CD14-positive monocyte (primary cell): ENCODE data around the gene ZEB2. TPM values are rescaled to one million over a fixed set of nuclear protein-coding genes. Genes with fewer than 3 reads are reported as not detected.
A peak's percentile ranks its signal among the peaks of the same experiment; 100 is the strongest.

Source experiments
- DNase-seq, 3 donors: peaks; one replicate each; pipeline ENCODE4 v3.0.0-alpha.2; 2011 to 2022
- H2AFZ ChIP-seq: 2 replicates; pipeline ENCODE4 v1.6.0; 2012; ENCODE audit warnings: mild to moderate bottlenecking, low read depth, low read length, inconsistent platforms; ENCODE audit not compliant: insufficient read depth, poor library complexity, severe bottlenecking
- H3K27ac ChIP-seq, 2 donors: 1 replicate in 1 of 2; 2 replicates in 1 of 2; pipeline ENCODE4 v1.5.1; 2012 to 2013; ENCODE audit warnings: low read length in 2 of 2, control low read depth in 1 of 2, inconsistent platforms in 1 of 2, low read depth in 1 of 2, mild to moderate bottlenecking in 1 of 2
- H3K27me3 ChIP-seq, 2 donors: one replicate each; pipeline versions ENCODE4 v1.6.0 to v1.6.1; 2011 to 2013; ENCODE audit warnings: low read length in 2 of 2; ENCODE audit not compliant: control insufficient read depth in 2 of 2, insufficient read depth in 2 of 2
- H3K36me3 ChIP-seq, 2 donors: replicated peaks in 1 of 2; 1 replicate in 1 of 2; 2 replicates in 1 of 2; pipeline versions ENCODE4 v1.5.1 to v1.6.1; 2012 to 2013; ENCODE audit warnings: low read length in 2 of 2, control low read depth in 1 of 2, inconsistent platforms in 1 of 2, mild to moderate bottlenecking in 1 of 2; ENCODE audit not compliant: insufficient read depth in 2 of 2, control insufficient read depth in 1 of 2
- H3K4me1 ChIP-seq, 2 donors: 1 replicate in 1 of 2; 2 replicates in 1 of 2; pipeline versions ENCODE4 v1.5.1 to v1.6.1; 2012 to 2013; ENCODE audit warnings: low read length in 2 of 2, control low read depth in 1 of 2, inconsistent platforms in 1 of 2, mild to moderate bottlenecking in 1 of 2, moderate library complexity in 1 of 2; ENCODE audit not compliant: insufficient read depth in 2 of 2, control insufficient read depth in 1 of 2
- H3K4me2 ChIP-seq: replicated peaks from 2 replicates; pipeline ENCODE3; 2012; ENCODE audit warnings: low read length, moderate library complexity, mild to moderate bottlenecking; ENCODE audit not compliant: poor library complexity, severe bottlenecking; ENCODE audit errors: extremely low read depth
- H3K4me3 ChIP-seq, 3 experiments: fragments of 200-600 bp in 1 of 3; sonication (generic) in 1 of 3; replicated peaks in 1 of 3; 1 replicate in 2 of 3; 2 replicates in 1 of 3; pipeline ENCODE4 v1.5.1; 2011 to 2013; ENCODE audit warnings: low read length in 3 of 3, mild to moderate bottlenecking in 3 of 3, control low read depth in 2 of 3, low read depth in 2 of 3, inconsistent platforms in 1 of 3, moderate library complexity in 1 of 3
- H3K79me2 ChIP-seq: 2 replicates; pipeline ENCODE4 v1.6.0; 2012; ENCODE audit warnings: mild to moderate bottlenecking, control low read depth, inconsistent platforms, low read length, moderate library complexity; ENCODE audit not compliant: insufficient read depth
- H3K9ac ChIP-seq: 2 replicates; pipeline ENCODE4 v1.6.0; 2017; ENCODE audit warnings: low read length, mild to moderate bottlenecking; ENCODE audit not compliant: insufficient read depth, poor library complexity, severe bottlenecking
- H3K9me3 ChIP-seq, 2 donors: replicated peaks in 1 of 2; 1 replicate in 1 of 2; 2 replicates in 1 of 2; pipeline versions ENCODE4 v1.5.1 to v1.6.1; 2012 to 2013; ENCODE audit warnings: low read length in 2 of 2, control low read depth in 1 of 2; ENCODE audit not compliant: control insufficient read depth in 1 of 2, insufficient read depth in 1 of 2
- H4K20me1 ChIP-seq: 2 replicates; pipeline ENCODE4 v1.6.0; 2012; ENCODE audit warnings: mild to moderate bottlenecking, low read length, control low read depth, moderate library complexity; ENCODE audit not compliant: insufficient read depth
- H3K27ac Mint-ChIP-seq, 7 donors: one replicate each; pipeline ENCODE4 v1.8.0; 2020; ENCODE audit warnings: mild to moderate bottlenecking in 7 of 7, mixed read lengths in 7 of 7, moderate library complexity in 6 of 7, inconsistent platforms in 2 of 7
- H3K27me3 Mint-ChIP-seq, 3 donors: one replicate each; pipeline ENCODE4 v1.8.0; 2021 to 2022; ENCODE audit warnings: low read depth in 3 of 3, mild to moderate bottlenecking in 3 of 3, mixed read lengths in 3 of 3, moderate library complexity in 3 of 3, inconsistent platforms in 1 of 3
- H3K36me3 Mint-ChIP-seq, 2 donors: one replicate each; pipeline ENCODE4 v1.8.0; 2020; ENCODE audit warnings: mixed read lengths in 2 of 2, inconsistent platforms in 1 of 2, mild to moderate bottlenecking in 1 of 2
- H3K4me1 Mint-ChIP-seq: one replicate; pipeline ENCODE4 v1.8.0; 2020; ENCODE audit warnings: mild to moderate bottlenecking, mixed read lengths
- H3K4me3 Mint-ChIP-seq, 2 donors: one replicate each; pipeline ENCODE4 v1.8.0; 2020; ENCODE audit warnings: mild to moderate bottlenecking in 2 of 2, mixed read lengths in 2 of 2, moderate library complexity in 1 of 2
- H3K9me3 Mint-ChIP-seq, 7 donors: one replicate each; pipeline ENCODE4 v1.8.0; 2020 to 2022; ENCODE audit warnings: mixed read lengths in 7 of 7, mild to moderate bottlenecking in 6 of 7, moderate library complexity in 6 of 7, inconsistent platforms in 2 of 7
- WGBS: methylation state at CpG from one replicate; pipeline ENCODE4 v1.1.5; 2013; ENCODE audit warnings: missing lambda C conversion rate; ENCODE audit not compliant: insufficient coverage; 5-methylcytosine and 5-hydroxymethylcytosine counted together
- intact Hi-C, 2 donors: fragments of 100-400 bp; cut with micrococcal nuclease; formaldehyde crosslinking; loops; one replicate each; pipeline versions ENCODE4 v1.15.0 to v1.15.1; 2023
- polyA plus RNA-seq, 3 donors: library from polyadenylated mRNA; depleted of rRNA in 1 of 3; unstranded in 2 of 3; stranded (reverse) in 1 of 3; fragments of 300-500 nt in 2 of 3; fragments of >200 nt in 1 of 3; fragmentation: Illumina TruSeq in 2 of 3; gene quantifications; 1 replicate in 2 of 3; 2 replicates in 1 of 3; pipeline ENCODE4 v1.2.3, GENCODE V29; 2012 to 2021
- TF ChIP-seq, protein P1 (sequence below): fragments of 200-600 bp; IDR thresholded peaks from one replicate; pipeline ENCODE4 v1.8.0; 2022; ENCODE audit warnings: antibody characterized with exemption, mild to moderate bottlenecking

The ZEB2 gene
- polyA plus RNA-seq, 3 donors, result 76.8 to 325 (median 93.8) TPM

DNA sequence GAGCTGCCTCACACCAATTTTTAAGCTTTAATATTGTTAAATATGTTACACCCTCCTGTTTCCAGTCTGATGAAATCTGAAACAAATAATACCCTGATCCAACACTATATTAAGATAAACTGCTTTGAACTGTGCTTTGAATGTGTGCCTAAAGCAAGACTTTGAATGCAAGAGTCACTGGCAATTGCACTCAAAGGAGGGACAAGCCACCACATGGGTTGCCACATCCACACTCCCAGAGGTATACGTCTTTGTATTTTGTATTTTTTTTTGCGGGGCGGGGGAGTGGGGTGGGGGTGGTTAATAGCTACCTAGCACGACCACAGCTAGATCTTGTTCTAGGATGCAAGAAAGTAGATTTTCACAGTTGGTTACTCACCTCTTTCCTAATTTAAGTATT is 1.8 kb upstream of the ZEB2 start:
- H3K4me3 ChIP-seq, result peak overlapping the region; percentile 3 to 99 (median 27)
- peaks cover 0 to 2% (median 0%) of the 10 kb centered on the region in 3 donors for H3K27me3 Mint-ChIP-seq
- H3K4me3 Mint-ChIP-seq, result peak overlapping the region in 1 of 2 donors; percentile 53
- H4K20me1 ChIP-seq, result peaks cover 8% of the 10 kb centered on the region
- H3K36me3 Mint-ChIP-seq, result peaks cover 3 to 6% of the 10 kb centered on the region in 2 donors
- no peaks in the 10 kb centered on the region for H3K9me3 ChIP-seq
- peak overlapping the region; percentile 25 to 99 for H3K27ac ChIP-seq
- WGBS, result no CpG with 5 or more reads among the region's 4 CpGs
- H2AFZ ChIP-seq, result no peak overlapping the region
- TF ChIP-seq, protein P1, sequence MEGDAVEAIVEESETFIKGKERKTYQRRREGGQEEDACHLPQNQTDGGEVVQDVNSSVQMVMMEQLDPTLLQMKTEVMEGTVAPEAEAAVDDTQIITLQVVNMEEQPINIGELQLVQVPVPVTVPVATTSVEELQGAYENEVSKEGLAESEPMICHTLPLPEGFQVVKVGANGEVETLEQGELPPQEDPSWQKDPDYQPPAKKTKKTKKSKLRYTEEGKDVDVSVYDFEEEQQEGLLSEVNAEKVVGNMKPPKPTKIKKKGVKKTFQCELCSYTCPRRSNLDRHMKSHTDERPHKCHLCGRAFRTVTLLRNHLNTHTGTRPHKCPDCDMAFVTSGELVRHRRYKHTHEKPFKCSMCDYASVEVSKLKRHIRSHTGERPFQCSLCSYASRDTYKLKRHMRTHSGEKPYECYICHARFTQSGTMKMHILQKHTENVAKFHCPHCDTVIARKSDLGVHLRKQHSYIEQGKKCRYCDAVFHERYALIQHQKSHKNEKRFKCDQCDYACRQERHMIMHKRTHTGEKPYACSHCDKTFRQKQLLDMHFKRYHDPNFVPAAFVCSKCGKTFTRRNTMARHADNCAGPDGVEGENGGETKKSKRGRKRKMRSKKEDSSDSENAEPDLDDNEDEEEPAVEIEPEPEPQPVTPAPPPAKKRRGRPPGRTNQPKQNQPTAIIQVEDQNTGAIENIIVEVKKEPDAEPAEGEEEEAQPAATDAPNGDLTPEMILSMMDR, result no peak
- peaks cover 35 to 43% of the 10 kb centered on the region in 2 donors for H3K4me1 ChIP-seq
- H3K4me1 Mint-ChIP-seq, result peaks cover 34% of the 10 kb centered on the region
- H3K79me2 ChIP-seq, result peaks cover 85% of the 10 kb centered on the region
- no peaks in the 10 kb centered on the region for H3K27me3 ChIP-seq
- no peak overlapping the region for H3K27ac Mint-ChIP-seq
- intact Hi-C loops, result loop anchor here (2.0 to 10.0 kb wide), 6 partner anchors 86 to 1233 kb away; no protein-coding TSS in a partner anchor
- peaks cover 0 to 4% (median 2%) of the 10 kb centered on the region in 7 donors for H3K9me3 Mint-ChIP-seq
- peak overlapping the region; percentile 99 for H3K9ac ChIP-seq
- peaks cover 0 to 3% of the 10 kb centered on the region in 2 donors for H3K36me3 ChIP-seq
- DNase-seq, result peak in 1 of 3 donors; percentile 54
- H3K4me2 ChIP-seq, result peak overlapping the region; percentile 94

DNA sequence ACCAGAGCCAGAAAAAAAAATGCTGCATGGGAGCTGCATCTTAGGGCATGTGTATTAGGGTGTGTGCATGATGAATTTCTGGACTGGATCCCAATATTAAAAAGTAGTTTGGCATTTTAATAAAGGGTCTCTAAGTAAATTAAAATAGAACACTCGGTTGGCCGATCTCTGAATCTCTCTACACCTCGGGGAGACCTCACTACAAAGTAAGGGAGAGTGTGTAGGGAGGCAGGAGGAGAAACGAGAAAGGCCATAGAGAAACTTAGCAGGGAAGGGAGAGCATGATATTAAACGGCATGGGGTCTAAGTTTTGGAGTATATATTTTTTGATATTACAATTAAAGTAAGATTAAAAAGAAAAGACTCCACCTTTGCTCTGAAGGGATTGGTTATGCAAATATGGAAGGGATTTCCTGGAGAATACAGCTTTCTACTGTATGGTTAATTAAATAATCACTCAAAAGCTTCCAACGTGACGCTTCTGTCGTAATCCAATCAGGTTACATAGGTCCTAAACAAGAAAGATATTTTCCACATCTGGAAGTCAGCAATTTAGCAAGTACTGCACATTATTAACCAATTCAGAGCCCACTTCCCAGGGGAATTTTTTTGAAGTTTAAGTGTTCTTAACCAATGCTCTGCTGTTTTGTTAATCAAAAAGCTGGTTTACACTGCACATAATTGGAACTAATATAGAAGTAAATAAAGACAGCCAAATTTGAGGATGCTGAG is 1.0 kb upstream of the ZEB2 start:
- Histone ChIP-seq H3K4me2 (peak overlapping the region; percentile 94), H3K27ac (peak overlapping the region; percentile 42 to 99), H3K9me3 (no peaks in the 10 kb centered on the region), H3K27me3 (no peaks in the 10 kb centered on the region), H3K79me2 (peaks cover 92% of the 10 kb centered on the region), H3K4me1 (peaks cover 35 to 43% of the 10 kb centered on the region in 2 donors), H2AFZ (no peak overlapping the region), H3K9ac (peak overlapping the region; percentile 99), H3K36me3 (peaks cover under 1 to 3% of the 10 kb centered on the region in 2 donors), H3K4me3 (peak overlapping the region; percentile 27 to 100 (median 99)), H4K20me1 (peaks cover 13% of the 10 kb centered on the region)
- Mint-ChIP-seq H3K4me1 (peaks cover 34% of the 10 kb centered on the region), H3K27ac (no peak overlapping the region), H3K9me3 (peaks cover 0 to 8% (median 2%) of the 10 kb centered on the region in 7 donors), H3K27me3 (peaks cover 0 to 2% (median 0%) of the 10 kb centered on the region in 3 donors), H3K4me3 (no peak overlapping the region), H3K36me3 (peaks cover 9 to 10% of the 10 kb centered on the region in 2 donors)
- intact Hi-C loops, result loop anchor here (2.0 to 10.0 kb wide), 6 partner anchors 86 to 1234 kb away; no protein-coding TSS in a partner anchor
- no CpG with 5 or more reads among the region's 8 CpGs for WGBS
- peak in 2 of 3 donors; percentile 57 to 65 for DNase-seq
- TF ChIP-seq, protein P1, result no peak
